OCI-LY1 (cell line): ENCODE data around the gene VEPH1.

Experiments
- CTCF ChIP-seq: fragments of 200-600 bp; sonication (generic), shearing (Covaris generic); IDR thresholded peaks from 2 replicates; pipeline ENCODE4 v1.5.1; 2017; ENCODE audit warnings: mild to moderate bottlenecking, antibody characterized with exemption, low read length, moderate library complexity, mixed read lengths
- EZH2 ChIP-seq: fragments of 200-600 bp; sonication (generic), shearing (Covaris generic); IDR thresholded peaks from 2 replicates; pipeline ENCODE4 v1.8.0; 2017; ENCODE audit warnings: borderline replicate concordance, mixed run types, mild to moderate bottlenecking, antibody characterized with exemption, low read length, moderate library complexity, mixed read lengths

- no peak for TF ChIP-seq CTCF
- no peak for TF ChIP-seq EZH2
These were observed 128.3 kb downstream of the VEPH1 start for GRCh38 chr3:157374933-157375332.
